Choroid plexus epithelial cell (primary cell): ENCODE results near the gene RUNX1.

ENCODE experiments used
- DNase-seq: peaks from one replicate; pipeline ENCODE4 v3.0.0-alpha.2; 2010; ENCODE audit warnings: low read depth
- H3K4me3 ChIP-seq: 2 replicates; pipeline ENCODE4 v1.5.1; 2011; ENCODE audit warnings: low read depth, mild to moderate bottlenecking, control low read depth, low read length, moderate library complexity
- CTCF ChIP-seq: conservative IDR thresholded peaks from 2 replicates; pipeline ENCODE4 v1.5.1; 2011; ENCODE audit warnings: low read depth, mild to moderate bottlenecking, control low read depth, inconsistent platforms, low read length, moderate library complexity

Gene RUNX1

GRCh38 chr21:34790834-34791233, 258.3 kb downstream of the RUNX1 start:
- no peak overlapping the region for H3K4me3 ChIP-seq
- no peak for TF ChIP-seq CTCF
- no peak for DNase-seq

DNA sequence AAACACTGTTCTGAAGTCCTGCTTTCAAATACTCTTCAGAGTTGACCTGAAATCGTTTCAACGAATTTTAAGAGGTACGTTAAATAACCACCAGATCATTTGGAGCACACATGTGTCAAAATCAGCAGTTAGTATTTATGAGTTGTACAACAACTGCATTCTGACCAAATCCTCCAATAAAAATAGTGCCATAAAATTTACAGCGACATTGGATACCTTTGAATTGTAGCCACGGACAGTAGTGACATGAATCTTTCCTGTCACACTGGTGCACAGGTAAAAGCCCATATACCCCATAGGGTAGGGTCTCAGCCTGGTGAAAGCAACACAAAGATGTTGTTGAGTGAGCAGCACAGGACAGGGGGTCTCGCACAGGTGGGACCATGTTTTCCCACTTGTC, 258.8 kb downstream of the RUNX1 start:
- TF ChIP-seq CTCF = no peak
- DNase-seq = no peak

GRCh38 chr21:34788879-34789278, 260.2 kb downstream of the RUNX1 start:
- TF ChIP-seq CTCF = no peak
- DNase-seq = no peak
- H3K4me3 ChIP-seq = no peak overlapping the region

More for the DNA sequence above, 258.8 kb downstream of the RUNX1 start:
- no peak overlapping the region for H3K4me3 ChIP-seq

DNA sequence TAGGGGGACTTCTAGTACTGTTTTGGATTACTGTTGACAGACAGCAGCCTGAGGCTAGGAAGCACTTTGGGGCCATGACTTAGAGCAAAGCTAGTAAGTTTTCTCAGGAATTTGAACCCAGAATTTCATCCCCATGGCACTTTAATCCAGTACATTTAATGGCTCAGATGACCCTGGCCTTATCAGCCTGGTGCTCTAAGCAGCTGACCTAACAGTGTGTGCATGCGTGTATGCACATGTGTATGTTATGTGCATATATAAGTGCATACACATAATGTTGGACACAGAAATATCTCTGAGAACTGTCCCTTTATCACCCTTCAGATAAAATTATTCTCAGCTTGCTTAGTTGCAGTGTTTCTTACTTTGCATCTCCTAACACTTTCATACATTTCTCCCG, 265.3 kb downstream of the RUNX1 start:
- DNase-seq = no peak
- no peak for TF ChIP-seq CTCF

DNA sequence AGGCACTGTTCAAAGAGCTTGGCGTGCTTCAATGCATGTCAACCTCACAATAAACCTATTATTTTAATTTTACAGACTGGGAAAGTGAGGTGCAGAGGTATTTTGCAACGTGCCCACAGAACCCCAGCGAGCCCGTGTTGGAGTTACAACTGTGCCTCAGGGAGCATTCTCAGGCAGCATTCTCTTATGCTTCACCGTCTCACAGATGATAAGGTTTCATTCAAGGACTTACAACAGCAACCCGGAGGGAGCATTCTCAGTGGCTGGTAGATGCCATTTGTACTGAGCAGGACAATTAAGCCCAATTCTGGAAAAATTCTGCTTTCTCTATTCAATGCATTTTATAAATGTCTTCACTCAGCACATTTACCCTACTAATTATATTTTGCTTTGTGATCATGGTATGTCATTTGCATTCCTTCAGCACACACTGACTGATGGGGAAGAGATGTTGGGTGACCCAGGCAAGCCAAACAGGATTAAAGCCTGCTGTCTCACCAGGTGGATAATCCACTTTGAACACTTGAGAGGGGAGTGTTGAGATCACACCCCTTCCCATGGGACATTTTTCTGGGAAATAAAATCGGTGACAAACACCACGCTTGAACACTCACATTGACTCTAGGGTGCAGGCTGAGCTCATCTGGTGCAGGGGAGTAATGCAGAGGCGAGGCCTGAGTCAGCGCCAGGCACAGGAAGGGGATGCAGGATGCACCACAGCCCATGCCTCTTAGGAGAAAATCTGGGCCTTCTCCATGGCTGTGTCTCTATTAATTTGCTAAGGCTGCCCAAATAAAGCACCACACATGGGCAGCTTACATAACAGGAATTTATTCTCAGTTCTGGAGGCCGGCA, 266.4 kb downstream of the RUNX1 start:
- no peak overlapping the region for H3K4me3 ChIP-seq
- TF ChIP-seq CTCF = no peak
- DNase-seq = no peak

More for the DNA sequence above, 265.3 kb downstream of the RUNX1 start:
- no peak overlapping the region for H3K4me3 ChIP-seq

DNA sequence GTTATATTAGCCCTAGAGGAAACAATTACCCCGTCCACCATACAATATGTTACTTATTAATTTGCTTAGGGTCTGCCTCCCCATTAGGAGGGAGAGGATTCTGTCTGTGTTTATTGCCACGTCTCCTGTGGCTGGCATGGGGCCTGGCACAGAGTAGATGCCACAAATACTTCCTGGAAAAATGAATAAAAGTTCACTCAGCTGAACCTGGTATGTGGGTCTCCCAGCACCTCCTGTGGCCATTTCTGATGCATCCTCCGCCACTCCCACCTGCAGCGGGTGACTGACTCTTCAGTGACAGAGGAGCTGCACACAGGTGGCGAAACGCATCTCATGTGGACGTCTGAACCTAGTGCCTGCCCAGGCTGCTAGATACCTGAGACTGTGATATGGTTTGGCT, 267.6 kb downstream of the RUNX1 start:
- H3K4me3 ChIP-seq = no peak overlapping the region
- DNase-seq = no peak
- TF ChIP-seq CTCF = no peak

DNA sequence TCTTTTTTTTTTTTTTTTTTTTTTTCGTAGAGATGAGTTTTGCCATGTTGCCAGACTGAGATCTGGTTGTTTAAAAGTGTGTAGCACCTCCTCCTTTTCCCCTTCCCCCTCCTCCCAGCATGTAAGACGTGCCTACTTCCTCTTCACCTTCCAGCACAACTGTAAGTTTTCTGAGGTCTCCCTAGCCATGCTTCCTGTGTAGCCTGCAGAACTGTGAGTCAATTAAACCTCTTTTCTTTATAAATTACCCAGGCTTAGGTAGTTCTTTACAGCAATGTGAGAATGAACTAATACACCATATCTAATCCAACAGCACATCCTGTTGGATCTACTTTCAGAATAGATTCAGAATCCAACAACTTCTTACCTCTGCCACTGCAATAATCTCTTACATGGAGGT, 269.2 kb downstream of the RUNX1 start:
- no peak overlapping the region for H3K4me3 ChIP-seq
- DNase-seq = no peak
- TF ChIP-seq CTCF = no peak
